K562 (cell line): Measurements from ENCODE around the gene PRKAR2B. TPM values are rescaled to one million over a fixed set of nuclear protein-coding genes. Genes with fewer than 3 reads are reported as not detected.
A peak's percentile ranks its signal among the peaks of the same experiment; 100 is the strongest.

ENCODE experiments used
- ATAC-seq: fragments of 200-7000 bp; cut with Tn5 transposase; 3 replicates; pipeline ENCODE4 v1.9.1; 2020; ENCODE audit warnings: moderate library complexity
- BruUV-seq: library from RNA; stranded (reverse); fragments of 400-500 nt; replicated peaks from 2 replicates; lab custom pipeline; 2021; lab: Mats Ljungman, UMichigan
- CTCF ChIA-PET: fragments of 300-600 bp; formaldehyde crosslinking; extraction: SDS; loops from one replicate; lab custom pipeline; 2021; ENCODE audit warnings: low intra/inter-chr PET ratio; lab: Yijun Ruan, JAX
- POLR2A ChIA-PET: fragments of 300-600, 350-650 bp; sonication (Branson Sonifier 250); formaldehyde crosslinking; extraction: SDS; loops from one replicate; lab custom pipeline; 2021; ENCODE audit warnings: antibody characterized with exemption, inconsistent platforms; lab: Yijun Ruan, JAX
- DNase-seq, 4 experiments: peaks; one replicate each; pipeline versions ENCODE4 v3.0.0 to v3.0.0-alpha.2; 2011 to 2018; ENCODE audit warnings: low spot score in 3 of 4, mixed read lengths in 3 of 4; ENCODE audit errors: extremely low read depth in 1 of 4
- FAIRE-seq: peaks from 2 replicates; lab custom pipeline; 2011; peaks lifted over from hg19 to GRCh38; lab: Jason Lieb, UNC
- H2AFZ ChIP-seq: 2 replicates; pipeline ENCODE4 v1.6.0; 2011; ENCODE audit warnings: low read depth, low read length, control low read depth, inconsistent platforms
- H3K27ac ChIP-seq: fragments of 200-600 bp; 3 replicates; pipeline ENCODE4 v1.8.0; 2011; ENCODE audit warnings: low read depth, mild to moderate bottlenecking, control low read depth, inconsistent platforms, low read length, moderate library complexity, mixed read lengths; ENCODE audit errors: extremely low read depth
- H3K27me3 ChIP-seq, 2 experiments: fragments of 300-600 bp in 1 of 2; 2 replicates in 1 of 2; 3 replicates in 1 of 2; pipeline versions ENCODE4 v1.6.0 to v1.8.0; 2011; ENCODE audit warnings: inconsistent platforms in 2 of 2, low read length in 2 of 2, mild to moderate bottlenecking in 1 of 2, mixed read lengths in 1 of 2, moderate library complexity in 1 of 2; ENCODE audit not compliant: control insufficient read depth in 2 of 2, insufficient read depth in 2 of 2
- H3K36me3 ChIP-seq: fragments of 300-600 bp; 3 replicates; pipeline ENCODE4 v1.8.0; 2011; ENCODE audit warnings: mild to moderate bottlenecking, low read length, inconsistent platforms; ENCODE audit not compliant: control insufficient read depth, insufficient read depth
- H3K4me1 ChIP-seq, 2 experiments: fragments of 200-600 bp in 1 of 2; replicated peaks in 1 of 2; 2 replicates in 1 of 2; 3 replicates in 1 of 2; pipeline versions ENCODE4 v1.5.1 to v1.8.0; 2011; ENCODE audit warnings: inconsistent platforms in 2 of 2, low read length in 2 of 2, mild to moderate bottlenecking in 1 of 2, mixed read lengths in 1 of 2, moderate library complexity in 1 of 2; ENCODE audit not compliant: control insufficient read depth in 2 of 2, insufficient read depth in 2 of 2
- H3K4me2 ChIP-seq: 2 replicates; pipeline ENCODE4 v1.6.1; 2011; ENCODE audit warnings: low read length, control low read depth, inconsistent platforms, mixed read lengths; ENCODE audit not compliant: insufficient read depth
- H3K4me3 ChIP-seq: fragments of 200-600 bp; sonication (generic), shearing (Covaris generic); 2 replicates; pipeline ENCODE4 v1.5.1; 2016; ENCODE audit warnings: control low read depth, inconsistent platforms
- H3K79me2 ChIP-seq: fragments of 200-600 bp; 3 replicates; pipeline ENCODE4 v1.8.0; 2011; ENCODE audit warnings: low read length, inconsistent platforms; ENCODE audit not compliant: control insufficient read depth, insufficient read depth
- H3K9ac ChIP-seq, 2 experiments: 2 replicates each; pipeline versions ENCODE4 v1.6.0 to v1.6.1; 2011; ENCODE audit warnings: low read depth in 2 of 2, low read length in 2 of 2, control low read depth in 1 of 2, inconsistent platforms in 1 of 2, mild to moderate bottlenecking in 1 of 2, mixed read lengths in 1 of 2; ENCODE audit not compliant: insufficient read depth in 1 of 2
- H3K9me1 ChIP-seq: one replicate; pipeline ENCODE4 v1.6.0; 2011; ENCODE audit warnings: inconsistent platforms, mild to moderate bottlenecking, low read length, moderate library complexity; ENCODE audit not compliant: control insufficient read depth, insufficient read depth
- H3K9me3 ChIP-seq: replicated peaks from 2 replicates; pipeline ENCODE4 v1.5.1; 2011; ENCODE audit warnings: low read depth, low read length, inconsistent platforms; ENCODE audit not compliant: control insufficient read depth, insufficient read depth
- H4K20me1 ChIP-seq: replicated peaks from 2 replicates; pipeline ENCODE4 v1.6.1; 2011; ENCODE audit warnings: low read length, inconsistent platforms, mixed read lengths; ENCODE audit not compliant: control insufficient read depth, insufficient read depth
- PCBP2 ChIP-seq: fragments of 200-400 bp; formaldehyde crosslinking; IDR thresholded peaks from 2 replicates; pipeline ENCODE4 v1.6.1; 2018; ENCODE audit warnings: low read length, low read depth, mild to moderate bottlenecking, moderate library complexity; ENCODE audit not compliant: poor library complexity, severe bottlenecking
- in situ Hi-C: fragments of 300-500 bp; cut with MboI; formaldehyde crosslinking; loops from 4 replicates; pipeline ENCODE4 v1.15.0; 2018; ENCODE audit warnings: inconsistent platforms, mixed read lengths
- intact Hi-C: fragments of 100-400 bp; cut with micrococcal nuclease; formaldehyde crosslinking; loops from 2 replicates; pipeline ENCODE4 v1.14.2; 2022
- polyA plus RNA-seq, 8 experiments: library from polyadenylated mRNA; depleted of rRNA in 4 of 8; stranded (reverse) in 5 of 8; unstranded in 3 of 8; fragments of >200 nt; fragmentation: Nextera tagmentation in 2 of 8; fragmentation: Illumina TruSeq in 1 of 8; extraction: Ambion mirVana in 2 of 8; extraction: Trizol in 1 of 8; gene quantifications; 2 replicates each; pipeline versions ENCODE4 v1.2.1 to v1.2.3, GENCODE V29; 2011 to 2014; ENCODE audit warnings: inconsistent platforms in 1 of 8, missing spikeins in 1 of 8
- total RNA-seq, 7 experiments: library from RNA; depleted of rRNA in 6 of 7; stranded (reverse); fragments of >200 nt in 6 of 7; fragmentation: Illumina TruSeq in 2 of 7; extraction: Trizol in 2 of 7; gene quantifications; 2 replicates each; pipeline versions ENCODE4 v1.2.1 to v1.2.3, GENCODE V29; 2011 to 2021; ENCODE audit warnings: low replicate concordance in 1 of 7
- TF ChIP-seq, protein P1 (sequence below), 2 experiments: fragments of 450-650 bp in 1 of 2; sonication (generic) in 1 of 2; formaldehyde crosslinking in 1 of 2; IDR thresholded peaks in 1 of 2; conservative IDR thresholded peaks in 1 of 2; 2 replicates each; pipeline versions ENCODE4 v1.6.1 to v1.8.1; 2016 to 2023; ENCODE audit warnings: mild to moderate bottlenecking in 2 of 2, moderate library complexity in 2 of 2, inconsistent platforms in 1 of 2, missing genetic modification reagents in 1 of 2
- TF ChIP-seq, protein P2 (sequence below): fragments of 250-450 bp; sonication (Bioruptor Pico); IDR thresholded peaks from 2 replicates; pipeline ENCODE4 v1.8.0; 2021; ENCODE audit warnings: moderate library complexity, mild to moderate bottlenecking, inconsistent platforms

Gene PRKAR2B
- total and polyA plus RNA-seq, 9 of the 15 experiments (the other 6 are each of a cell fraction or from before 2014, with no cell fraction given), result 59.0 to 173 (median 129) TPM

DNA sequence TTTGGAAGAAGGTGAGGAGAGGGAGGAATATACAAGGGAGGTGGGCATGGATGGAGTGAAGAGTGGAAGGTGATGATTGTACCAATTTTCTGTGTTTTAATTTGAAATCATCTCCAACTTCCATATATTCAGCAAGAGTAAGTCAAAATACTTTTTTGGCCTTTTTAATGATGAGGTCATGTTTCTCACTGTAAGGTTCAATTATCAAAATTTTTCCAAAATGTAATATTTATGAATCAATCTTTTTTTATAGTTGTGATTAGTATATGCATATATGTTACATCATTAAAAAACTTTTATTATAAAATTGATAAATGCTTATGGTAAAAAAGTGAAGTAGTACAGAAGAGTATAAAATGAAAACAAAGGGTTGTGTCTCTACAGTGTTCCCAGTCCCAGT is 40.7 kb downstream of the PRKAR2B start:
- DNase-seq (no peak), FAIRE-seq (no peak), ATAC-seq (no peak)
- CTCF ChIA-PET, result no interaction called here
- H4K20me1 ChIP-seq, result peaks cover 11% of the 10 kb centered on the region; the same call in 1 of the 2 replicates
- no peak overlapping the region for H2AFZ ChIP-seq
- H3K9me3 ChIP-seq, result no peaks in the 10 kb centered on the region
- no peak overlapping the region for H3K9ac ChIP-seq
- H3K36me3 ChIP-seq, result peaks cover 7% of the 10 kb centered on the region
- H3K27ac ChIP-seq, result no peak overlapping the region
- peaks cover 3% of the 10 kb centered on the region for H3K9me1 ChIP-seq
- POLR2A ChIA-PET, result no interaction called here
- in situ Hi-C loops, result no loop called here
- H3K4me1 ChIP-seq, result peaks cover 20 to 41% of the 10 kb centered on the region in 2 experiments
- peaks cover 95% of the 10 kb centered on the region for H3K79me2 ChIP-seq
- H3K4me2 ChIP-seq, result no peak overlapping the region
- TF ChIP-seq, protein P1, sequence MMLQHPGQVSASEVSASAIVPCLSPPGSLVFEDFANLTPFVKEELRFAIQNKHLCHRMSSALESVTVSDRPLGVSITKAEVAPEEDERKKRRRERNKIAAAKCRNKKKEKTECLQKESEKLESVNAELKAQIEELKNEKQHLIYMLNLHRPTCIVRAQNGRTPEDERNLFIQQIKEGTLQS (IDR thresholded peaks at IDR 0.05), result peak; percentile 54; the same call in 1 of the 2 replicates
- TF ChIP-seq, protein P1 (CRISPR knock-in tag; conservative IDR thresholded peaks at IDR 0.05), result no peak
- TF ChIP-seq PCBP2, result no peak
- TF ChIP-seq, protein P2, sequence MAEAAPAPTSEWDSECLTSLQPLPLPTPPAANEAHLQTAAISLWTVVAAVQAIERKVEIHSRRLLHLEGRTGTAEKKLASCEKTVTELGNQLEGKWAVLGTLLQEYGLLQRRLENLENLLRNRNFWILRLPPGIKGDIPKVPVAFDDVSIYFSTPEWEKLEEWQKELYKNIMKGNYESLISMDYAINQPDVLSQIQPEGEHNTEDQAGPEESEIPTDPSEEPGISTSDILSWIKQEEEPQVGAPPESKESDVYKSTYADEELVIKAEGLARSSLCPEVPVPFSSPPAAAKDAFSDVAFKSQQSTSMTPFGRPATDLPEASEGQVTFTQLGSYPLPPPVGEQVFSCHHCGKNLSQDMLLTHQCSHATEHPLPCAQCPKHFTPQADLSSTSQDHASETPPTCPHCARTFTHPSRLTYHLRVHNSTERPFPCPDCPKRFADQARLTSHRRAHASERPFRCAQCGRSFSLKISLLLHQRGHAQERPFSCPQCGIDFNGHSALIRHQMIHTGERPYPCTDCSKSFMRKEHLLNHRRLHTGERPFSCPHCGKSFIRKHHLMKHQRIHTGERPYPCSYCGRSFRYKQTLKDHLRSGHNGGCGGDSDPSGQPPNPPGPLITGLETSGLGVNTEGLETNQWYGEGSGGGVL, result no peak
- BruUV-seq, result no TSS peak
- intact Hi-C loops, result no loop called here
- no peak overlapping the region for H3K4me3 ChIP-seq
- H3K27me3 ChIP-seq, result no peaks in the 10 kb centered on the region
